B cell (primary cell): ENCODE data around the gene AOPEP. TPM values are rescaled to one million over a fixed set of nuclear protein-coding genes. Genes with fewer than 3 reads are reported as not detected.

Experiments
- ATAC-seq: fragments of 200-7000 bp; cut with Tn5 transposase; one replicate; pipeline ENCODE4 v1.10.0; 2021; ENCODE audit warnings: low read depth, mild to moderate bottlenecking, moderate number of reproducible peaks, moderate library complexity
- CTCF ChIA-PET: fragments of 350-600 bp; sonication (Branson Sonifier 250); formaldehyde crosslinking; loops from one replicate; lab custom pipeline; 2021; ENCODE audit warnings: antibody characterized with exemption, inconsistent platforms; lab: Charles Lee
- POLR2A ChIA-PET: fragments of 350-600 bp; sonication (Branson Sonifier 250); formaldehyde crosslinking; loops from one replicate; lab custom pipeline; 2021; ENCODE audit warnings: antibody characterized with exemption; lab: Charles Lee
- DNase-seq: peaks from one replicate; pipeline ENCODE4 v3.0.0; 2013
- H2AFZ ChIP-seq: 2 replicates; pipeline ENCODE4 v1.6.1; 2012; ENCODE audit warnings: mild to moderate bottlenecking, low read depth, low read length; ENCODE audit not compliant: insufficient read depth, poor library complexity, severe bottlenecking
- H3K27ac ChIP-seq, 2 donors: 1 replicate in 1 of 2; 2 replicates in 1 of 2; pipeline ENCODE4 v1.5.1; 2012 to 2013; ENCODE audit warnings: low read length in 2 of 2, mild to moderate bottlenecking in 2 of 2, moderate library complexity in 1 of 2
- H3K27me3 ChIP-seq, 4 experiments: fragments of 200-600 bp in 1 of 4; sonication (generic) in 1 of 4; replicated peaks in 1 of 4; 1 replicate in 2 of 4; 2 replicates in 2 of 4; pipeline versions ENCODE4 v1.6.1 to v1.7.0; 2013 to 2016; ENCODE audit warnings: low read length in 3 of 4, mild to moderate bottlenecking in 2 of 4, mixed read lengths in 1 of 4, moderate library complexity in 1 of 4; ENCODE audit not compliant: insufficient read depth in 4 of 4, control insufficient read depth in 3 of 4; ENCODE audit errors: control extremely low read depth in 1 of 4
- H3K36me3 ChIP-seq, 2 experiments: replicated peaks in 1 of 2; 1 replicate in 1 of 2; 2 replicates in 1 of 2; pipeline versions ENCODE4 v1.6.1 to v1.7.1; 2013; ENCODE audit warnings: low read length in 1 of 2; ENCODE audit not compliant: insufficient read depth in 2 of 2, control insufficient read depth in 1 of 2; ENCODE audit errors: control extremely low read depth in 1 of 2, extremely low read depth in 1 of 2
- H3K4me1 ChIP-seq, 2 donors: fragments of 200-600 bp in 1 of 2; sonication (generic) in 1 of 2; 1 replicate in 1 of 2; 2 replicates in 1 of 2; pipeline versions ENCODE4 v1.5.1 to v1.6.1; 2013 to 2017; ENCODE audit warnings: low read length in 2 of 2; ENCODE audit not compliant: control insufficient read depth in 2 of 2, insufficient read depth in 2 of 2
- H3K4me2 ChIP-seq: replicated peaks from 2 replicates; pipeline ENCODE3; 2012; ENCODE audit warnings: mild to moderate bottlenecking, low read depth, low read length; ENCODE audit not compliant: poor library complexity, severe bottlenecking
- H3K4me3 ChIP-seq, 5 experiments: fragments of 200-600 bp in 1 of 5; sonication (generic) in 1 of 5; 1 replicate in 3 of 5; 2 replicates in 2 of 5; pipeline versions ENCODE4 v1.5.1 to v1.7.0; 2011 to 2016; ENCODE audit warnings: low read length in 4 of 5, mild to moderate bottlenecking in 4 of 5, low read depth in 2 of 5, control low read depth in 1 of 5, moderate library complexity in 1 of 5; ENCODE audit not compliant: insufficient read depth in 1 of 5; ENCODE audit errors: control extremely low read depth in 1 of 5, extremely low read depth in 1 of 5
- H3K79me2 ChIP-seq: fragments of 200-600 bp; sonication (generic); one replicate; pipeline ENCODE4 v1.6.0; 2016; ENCODE audit warnings: low read length; ENCODE audit not compliant: control insufficient read depth, insufficient read depth
- H3K9ac ChIP-seq: fragments of 200-600 bp; sonication (generic); 2 replicates; pipeline ENCODE4 v1.6.1; 2017; ENCODE audit warnings: mild to moderate bottlenecking, low read length, moderate library complexity
- H3K9me3 ChIP-seq, 3 donors: one replicate each; pipeline versions ENCODE4 v1.6.1 to v1.7.1; 2013; ENCODE audit warnings: low read length in 2 of 3; ENCODE audit not compliant: control insufficient read depth in 2 of 3, insufficient read depth in 1 of 3; ENCODE audit errors: control extremely low read depth in 1 of 3
- H4K20me1 ChIP-seq: 2 replicates; pipeline ENCODE4 v1.6.0; 2012; ENCODE audit warnings: mild to moderate bottlenecking, low read length; ENCODE audit not compliant: insufficient read depth, control insufficient read depth, poor library complexity, severe bottlenecking
- H3K27ac Mint-ChIP-seq: one replicate; pipeline ENCODE4 v1.8.0; 2021; ENCODE audit warnings: mixed read lengths
- H3K27me3 Mint-ChIP-seq: one replicate; pipeline ENCODE4 v1.8.0; 2021; ENCODE audit warnings: mixed read lengths
- H3K4me1 Mint-ChIP-seq: one replicate; pipeline ENCODE4 v1.8.0; 2021; ENCODE audit warnings: mixed read lengths
- H3K4me3 Mint-ChIP-seq: one replicate; pipeline ENCODE4 v1.8.0; 2021; ENCODE audit warnings: mixed read lengths
- H3K9me3 Mint-ChIP-seq: one replicate; pipeline ENCODE4 v1.8.0; 2022; ENCODE audit warnings: mixed read lengths; ENCODE audit not compliant: insufficient read depth
- EZH2 ChIP-seq: IDR thresholded peaks from 2 replicates; pipeline ENCODE4 v1.6.1; 2012; ENCODE audit warnings: borderline replicate concordance, low read depth, mild to moderate bottlenecking, moderate library complexity, low read length; ENCODE audit not compliant: insufficient read depth, poor library complexity, severe bottlenecking
- WGBS: methylation state at CpG from one replicate; pipeline ENCODE4 v1.1.5; 2013; ENCODE audit warnings: missing lambda C conversion rate; ENCODE audit not compliant: insufficient coverage; 5-methylcytosine and 5-hydroxymethylcytosine counted together
- intact Hi-C: fragments of 100-400 bp; cut with micrococcal nuclease; formaldehyde crosslinking; loops from one replicate; pipeline ENCODE4 v1.10.0; 2022
- polyA plus RNA-seq: library from polyadenylated mRNA; depleted of rRNA; stranded (reverse); fragments of >200 nt; gene quantifications from 2 replicates; pipeline ENCODE4 v1.2.3, GENCODE V29; 2012
- total RNA-seq, 2 donors: library from RNA; stranded (reverse); fragments of 120-200 nt in 1 of 2; gene quantifications; 1 replicate in 1 of 2; 2 replicates in 1 of 2; pipeline versions ENCODE4 v1.2.3 to v1.2.4, GENCODE V29; 2013 to 2022
- TF ChIP-seq, protein P1 (sequence below): fragments of 200-600 bp; IDR thresholded peaks from one replicate; pipeline ENCODE4 v1.8.0; 2022; ENCODE audit warnings: antibody characterized with exemption, mild to moderate bottlenecking

Gene AOPEP
- total and polyA plus RNA-seq, 2 donors (not counting 1 experiment from before 2014, with no cell fraction given) = 5.1 to 35.8 TPM

GRCh38 chr9:94824411-94824810, 97.9 kb downstream of the AOPEP start:
- Mint-ChIP-seq H3K4me1 (peaks cover 8% of the 10 kb centered on the region), H3K9me3 (no peaks in the 10 kb centered on the region)

DNA sequence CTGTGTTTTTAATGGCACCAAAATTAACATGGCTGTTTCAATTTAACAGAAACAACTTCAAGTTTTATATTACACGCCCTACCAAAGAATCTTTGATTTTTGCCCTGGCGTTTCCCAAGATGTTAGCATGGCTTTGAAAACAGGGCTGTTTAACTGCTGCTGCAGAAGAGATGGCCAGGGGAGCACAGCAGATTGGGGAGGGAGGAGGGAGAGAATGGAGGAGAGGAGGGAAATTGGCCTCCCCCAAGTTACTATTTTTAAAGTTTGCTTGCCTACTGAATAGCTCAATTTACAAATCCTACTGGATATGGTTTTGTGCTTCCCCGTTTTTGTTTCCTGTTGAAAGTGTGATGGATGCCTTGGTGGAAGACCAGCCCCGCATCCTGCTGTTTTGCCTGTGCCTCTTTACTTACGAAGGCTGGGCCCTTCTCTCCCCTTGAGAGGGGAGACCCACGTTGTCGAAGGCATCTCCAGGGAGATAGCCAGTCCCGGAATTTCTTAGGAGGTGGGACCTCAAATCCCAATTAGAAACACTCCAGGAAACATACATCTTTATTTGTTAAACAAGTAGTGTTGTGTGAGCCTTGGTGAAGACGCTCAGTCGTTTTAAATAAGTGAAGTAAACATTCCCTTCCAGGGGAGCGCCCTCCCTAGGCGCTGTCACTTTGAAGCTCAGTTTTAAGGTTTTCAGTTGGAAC, 98.6 kb downstream of the AOPEP start:
- no peak overlapping the region for H3K4me2 ChIP-seq
- Mint-ChIP-seq H3K27ac (no peak overlapping the region), H3K27me3 (no peaks in the 10 kb centered on the region), H3K4me3 (no peak overlapping the region), H3K4me1 (peaks cover 7% of the 10 kb centered on the region), H3K9me3 (no peaks in the 10 kb centered on the region)
- no peak overlapping the region for H2AFZ ChIP-seq
- intact Hi-C loops = no loop called here
- 94% methylated on average over 2 of the region's 12 CpGs for WGBS
- H3K79me2 ChIP-seq = no peaks in the 10 kb centered on the region
- H4K20me1 ChIP-seq = no peaks in the 10 kb centered on the region
- H3K4me1 ChIP-seq = peaks cover 0 to 6% of the 10 kb centered on the region in 2 donors
- CTCF ChIA-PET = interaction anchor here (0.7 kb wide), 1 partner anchor 1732 kb away, joined by 3 read pairs; no protein-coding TSS in a partner anchor
- no peak for TF ChIP-seq EZH2
- TF ChIP-seq, protein P1, sequence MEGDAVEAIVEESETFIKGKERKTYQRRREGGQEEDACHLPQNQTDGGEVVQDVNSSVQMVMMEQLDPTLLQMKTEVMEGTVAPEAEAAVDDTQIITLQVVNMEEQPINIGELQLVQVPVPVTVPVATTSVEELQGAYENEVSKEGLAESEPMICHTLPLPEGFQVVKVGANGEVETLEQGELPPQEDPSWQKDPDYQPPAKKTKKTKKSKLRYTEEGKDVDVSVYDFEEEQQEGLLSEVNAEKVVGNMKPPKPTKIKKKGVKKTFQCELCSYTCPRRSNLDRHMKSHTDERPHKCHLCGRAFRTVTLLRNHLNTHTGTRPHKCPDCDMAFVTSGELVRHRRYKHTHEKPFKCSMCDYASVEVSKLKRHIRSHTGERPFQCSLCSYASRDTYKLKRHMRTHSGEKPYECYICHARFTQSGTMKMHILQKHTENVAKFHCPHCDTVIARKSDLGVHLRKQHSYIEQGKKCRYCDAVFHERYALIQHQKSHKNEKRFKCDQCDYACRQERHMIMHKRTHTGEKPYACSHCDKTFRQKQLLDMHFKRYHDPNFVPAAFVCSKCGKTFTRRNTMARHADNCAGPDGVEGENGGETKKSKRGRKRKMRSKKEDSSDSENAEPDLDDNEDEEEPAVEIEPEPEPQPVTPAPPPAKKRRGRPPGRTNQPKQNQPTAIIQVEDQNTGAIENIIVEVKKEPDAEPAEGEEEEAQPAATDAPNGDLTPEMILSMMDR = no peak
- no peaks in the 10 kb centered on the region for H3K9me3 ChIP-seq
- H3K9ac ChIP-seq = no peak overlapping the region
- H3K27ac ChIP-seq = no peak overlapping the region
- H3K27me3 ChIP-seq = no peaks in the 10 kb centered on the region
- DNase-seq (no peak), ATAC-seq (no peak)
- no peak overlapping the region for H3K4me3 ChIP-seq
- H3K36me3 ChIP-seq = no peaks in the 10 kb centered on the region
- POLR2A ChIA-PET = no interaction called here

More at GRCh38 chr9:94824411-94824810, 97.9 kb downstream of the AOPEP start:
- ChIA-PET POLR2A (no interaction called here), CTCF (interaction anchor here (1.2 kb wide), 1 partner anchor 39 kb away, joined by 3 read pairs; no protein-coding TSS in a partner anchor)
- Histone ChIP-seq H4K20me1 (no peaks in the 10 kb centered on the region), H3K27ac (no peak overlapping the region), H3K4me2 (no peak overlapping the region), H3K4me1 (peaks cover 0 to 6% of the 10 kb centered on the region in 2 donors), H2AFZ (no peak overlapping the region), H3K9ac (no peak overlapping the region), H3K27me3 (no peaks in the 10 kb centered on the region), H3K4me3 (no peak overlapping the region), H3K36me3 (no peaks in the 10 kb centered on the region), H3K9me3 (no peaks in the 10 kb centered on the region), H3K79me2 (no peaks in the 10 kb centered on the region)
- intact Hi-C loops = no loop called here
- H3K27me3 Mint-ChIP-seq = no peaks in the 10 kb centered on the region
- ATAC-seq (no peak), DNase-seq (no peak)
- TF ChIP-seq EZH2 = no peak
- TF ChIP-seq, protein P1 = no peak
- H3K4me3 Mint-ChIP-seq = no peak overlapping the region
- 100% methylated on average over 1 of the region's 2 CpGs for WGBS
- H3K27ac Mint-ChIP-seq = no peak overlapping the region
